HL-60/S4 treated with phorbol 12-myristate 13-acetate at 8.2 ng/mL for 4 days and 3 days (cell line): ENCODE measurements around the gene KCNK5.

Source experiments
- in situ Hi-C: fragments of 300-500 bp; cut with MboI; formaldehyde crosslinking; loops from 2 replicates; pipeline ENCODE4 v1.15.0; 2022; ENCODE audit warnings: low sequenced_read_pairs

The KCNK5 gene

GRCh38 chr6:39228992-39229767 is at the start of gene KCNK5:
Gene KCNK5 (minus strand): TSS chr6:39229475. CDS start chr6:39229111, 364 bp downstream.
- in situ Hi-C loops, result no loop called here

GRCh38 chr6:39276379-39276995 is 47.2 kb upstream of the KCNK5 start:
- in situ Hi-C loops, result no loop called here

- in situ Hi-C loops, result no loop called here
Observed at GRCh38 chr6:39274903-39275302, 45.6 kb upstream of the KCNK5 start.

- in situ Hi-C loops, result no loop called here
Observed at GRCh38 chr6:39274471-39274870, 45.2 kb upstream of the KCNK5 start.

GRCh38 chr6:39273406-39273821 is 44.1 kb upstream of the KCNK5 start:
- in situ Hi-C loops, result no loop called here

GRCh38 chr6:39269961-39270360 is 40.7 kb upstream of the KCNK5 start:
- in situ Hi-C loops, result no loop called here

GRCh38 chr6:39268721-39269120 is 39.4 kb upstream of the KCNK5 start:
- in situ Hi-C loops, result no loop called here

- in situ Hi-C loops, result no loop called here
Observed at GRCh38 chr6:39268171-39268570, 38.9 kb upstream of the KCNK5 start.

GRCh38 chr6:39266782-39267355 is 37.6 kb upstream of the KCNK5 start:
- in situ Hi-C loops, result no loop called here

- in situ Hi-C loops, result no loop called here
Observed at GRCh38 chr6:39266375-39266774, 37.1 kb upstream of the KCNK5 start.

- in situ Hi-C loops, result no loop called here
Observed at GRCh38 chr6:39263303-39264037, 34.2 kb upstream of the KCNK5 start.

- in situ Hi-C loops, result no loop called here
Observed at GRCh38 chr6:39261751-39262150, 32.5 kb upstream of the KCNK5 start.

- in situ Hi-C loops, result no loop called here
Observed at GRCh38 chr6:39260953-39261352, 31.7 kb upstream of the KCNK5 start.

GRCh38 chr6:39260456-39260855 is 31.2 kb upstream of the KCNK5 start:
- in situ Hi-C loops, result no loop called here

GRCh38 chr6:39256294-39256940 is 27.1 kb upstream of the KCNK5 start:
- in situ Hi-C loops, result no loop called here

GRCh38 chr6:39254999-39255535 is 25.8 kb upstream of the KCNK5 start:
- in situ Hi-C loops, result no loop called here

- in situ Hi-C loops, result no loop called here
Observed at GRCh38 chr6:39251406-39251805, 22.1 kb upstream of the KCNK5 start.

- in situ Hi-C loops, result no loop called here
Observed at GRCh38 chr6:39250507-39250906, 21.2 kb upstream of the KCNK5 start.

GRCh38 chr6:39249278-39249677 is 20.0 kb upstream of the KCNK5 start:
- in situ Hi-C loops, result no loop called here

- in situ Hi-C loops, result no loop called here
Observed at GRCh38 chr6:39247667-39248194, 18.5 kb upstream of the KCNK5 start.
